Right atrium auricular region (tissue), 2 donors: ENCODE measurements around the gene CAVIN2. TPM values are rescaled to one million over a fixed set of nuclear protein-coding genes. Genes with fewer than 3 reads are reported as not detected.

ENCODE experiments used
- DNase-seq: peaks from one replicate; pipeline ENCODE4 v3.0.0-alpha.2; 2019; ENCODE audit warnings: low spot score
- H3K27ac ChIP-seq, 2 donors: fragments of 200-600 bp; sonication (generic); 1 replicate in 1 of 2; 2 replicates in 1 of 2; pipeline ENCODE4 v1.5.1; 2016 to 2019
- H3K27me3 ChIP-seq, 2 donors: fragments of 200-600 bp; sonication (generic); one replicate each; pipeline versions ENCODE4 v1.5.1 to v1.6.0; 2017 to 2019
- H3K36me3 ChIP-seq: fragments of 200-600 bp; sonication (generic); one replicate; pipeline ENCODE4 v1.5.1; 2016
- H3K4me1 ChIP-seq, 2 donors: fragments of 200-600 bp; sonication (generic); one replicate each; pipeline versions ENCODE4 v1.5.1 to v1.6.0; 2017 to 2019
- H3K4me3 ChIP-seq, 2 donors: fragments of 200-600 bp; sonication (generic); 1 replicate in 1 of 2; 2 replicates in 1 of 2; pipeline ENCODE4 v1.5.1; 2017 to 2019; ENCODE audit warnings: mild to moderate bottlenecking in 1 of 2, moderate library complexity in 1 of 2
- H3K9me3 ChIP-seq, 2 donors: fragments of 200-600 bp; sonication (generic); one replicate each; pipeline ENCODE4 v1.5.1; 2019
- total RNA-seq, 2 donors: library from RNA; depleted of rRNA; stranded (reverse); fragments of >200 nt; gene quantifications; one replicate each; pipeline ENCODE4 v1.1.0, GENCODE V29; 2016
- TF ChIP-seq, protein P1 (sequence below), 2 donors: fragments of 200-600 bp; sonication (generic); IDR thresholded peaks; one replicate each; pipeline ENCODE4 v1.5.1; 2019; ENCODE audit warnings: antibody characterized with exemption in 2 of 2

Gene CAVIN2
- total RNA-seq, 2 donors from 2014 or later = 118 to 263 TPM

DNA sequence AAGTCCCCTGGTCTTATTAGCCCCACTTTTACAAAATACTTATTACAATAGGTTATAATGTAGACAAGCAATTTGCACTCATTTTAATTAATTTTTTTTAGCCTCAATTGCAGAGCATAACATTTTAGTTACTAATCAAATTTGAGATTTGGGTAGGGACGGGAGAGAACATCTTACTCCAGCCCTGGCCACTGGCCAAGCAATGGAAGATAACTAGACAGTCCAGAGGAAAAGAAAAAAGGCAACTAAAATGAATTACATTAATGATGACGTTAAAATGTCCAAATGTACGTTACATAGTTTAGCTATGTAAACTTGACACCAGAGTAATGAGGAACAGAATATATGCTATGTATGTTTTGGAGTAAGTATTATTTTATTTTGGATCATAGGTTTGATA, 11.0 kb upstream of the CAVIN2 start:
- TF ChIP-seq, protein P1, sequence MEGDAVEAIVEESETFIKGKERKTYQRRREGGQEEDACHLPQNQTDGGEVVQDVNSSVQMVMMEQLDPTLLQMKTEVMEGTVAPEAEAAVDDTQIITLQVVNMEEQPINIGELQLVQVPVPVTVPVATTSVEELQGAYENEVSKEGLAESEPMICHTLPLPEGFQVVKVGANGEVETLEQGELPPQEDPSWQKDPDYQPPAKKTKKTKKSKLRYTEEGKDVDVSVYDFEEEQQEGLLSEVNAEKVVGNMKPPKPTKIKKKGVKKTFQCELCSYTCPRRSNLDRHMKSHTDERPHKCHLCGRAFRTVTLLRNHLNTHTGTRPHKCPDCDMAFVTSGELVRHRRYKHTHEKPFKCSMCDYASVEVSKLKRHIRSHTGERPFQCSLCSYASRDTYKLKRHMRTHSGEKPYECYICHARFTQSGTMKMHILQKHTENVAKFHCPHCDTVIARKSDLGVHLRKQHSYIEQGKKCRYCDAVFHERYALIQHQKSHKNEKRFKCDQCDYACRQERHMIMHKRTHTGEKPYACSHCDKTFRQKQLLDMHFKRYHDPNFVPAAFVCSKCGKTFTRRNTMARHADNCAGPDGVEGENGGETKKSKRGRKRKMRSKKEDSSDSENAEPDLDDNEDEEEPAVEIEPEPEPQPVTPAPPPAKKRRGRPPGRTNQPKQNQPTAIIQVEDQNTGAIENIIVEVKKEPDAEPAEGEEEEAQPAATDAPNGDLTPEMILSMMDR (IDR thresholded peaks at IDR 0.05) = no peak
- peaks cover 0 to 32% of the 10 kb centered on the region in 2 donors for H3K4me1 ChIP-seq
- no peaks in the 10 kb centered on the region for H3K27me3 ChIP-seq
- H3K4me3 ChIP-seq = no peak overlapping the region
- H3K9me3 ChIP-seq = peaks cover 0 to 7% of the 10 kb centered on the region in 2 donors
- no peaks in the 10 kb centered on the region for H3K36me3 ChIP-seq
- no peak for DNase-seq
- H3K27ac ChIP-seq = no peak overlapping the region

DNA sequence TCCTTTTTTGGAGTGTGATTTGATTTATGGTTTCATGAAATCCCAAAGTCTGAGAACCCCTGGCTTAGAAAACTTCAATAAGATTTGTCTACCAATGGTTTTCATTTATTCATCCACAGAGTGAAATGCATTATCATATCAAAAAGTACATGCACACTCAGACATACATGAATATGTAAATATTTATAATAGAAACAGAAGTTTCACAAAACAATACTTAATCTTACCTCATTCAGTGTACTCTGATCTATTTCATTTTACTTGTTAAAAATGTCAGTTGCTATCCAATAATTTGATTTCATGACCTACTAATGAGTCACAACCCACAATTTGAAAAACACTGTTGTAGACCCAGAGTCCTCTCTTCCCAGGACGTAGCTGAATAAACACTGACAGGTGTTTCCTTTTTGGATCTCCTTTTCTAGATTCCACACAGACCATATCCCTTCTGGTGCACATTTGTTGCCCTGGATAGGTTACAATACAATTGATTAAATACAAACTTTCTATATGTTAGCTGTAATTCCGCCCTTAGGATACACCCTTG, 10.4 kb upstream of the CAVIN2 start:
- TF ChIP-seq, protein P1 (IDR thresholded peaks at IDR 0.05) = no peak
- no peaks in the 10 kb centered on the region for H3K27me3 ChIP-seq
- H3K4me3 ChIP-seq = no peak overlapping the region
- peaks cover 0 to 7% of the 10 kb centered on the region in 2 donors for H3K9me3 ChIP-seq
- no peaks in the 10 kb centered on the region for H3K36me3 ChIP-seq
- no peak overlapping the region for H3K27ac ChIP-seq
- peaks cover 0 to 26% of the 10 kb centered on the region in 2 donors for H3K4me1 ChIP-seq
- no peak for DNase-seq

DNA sequence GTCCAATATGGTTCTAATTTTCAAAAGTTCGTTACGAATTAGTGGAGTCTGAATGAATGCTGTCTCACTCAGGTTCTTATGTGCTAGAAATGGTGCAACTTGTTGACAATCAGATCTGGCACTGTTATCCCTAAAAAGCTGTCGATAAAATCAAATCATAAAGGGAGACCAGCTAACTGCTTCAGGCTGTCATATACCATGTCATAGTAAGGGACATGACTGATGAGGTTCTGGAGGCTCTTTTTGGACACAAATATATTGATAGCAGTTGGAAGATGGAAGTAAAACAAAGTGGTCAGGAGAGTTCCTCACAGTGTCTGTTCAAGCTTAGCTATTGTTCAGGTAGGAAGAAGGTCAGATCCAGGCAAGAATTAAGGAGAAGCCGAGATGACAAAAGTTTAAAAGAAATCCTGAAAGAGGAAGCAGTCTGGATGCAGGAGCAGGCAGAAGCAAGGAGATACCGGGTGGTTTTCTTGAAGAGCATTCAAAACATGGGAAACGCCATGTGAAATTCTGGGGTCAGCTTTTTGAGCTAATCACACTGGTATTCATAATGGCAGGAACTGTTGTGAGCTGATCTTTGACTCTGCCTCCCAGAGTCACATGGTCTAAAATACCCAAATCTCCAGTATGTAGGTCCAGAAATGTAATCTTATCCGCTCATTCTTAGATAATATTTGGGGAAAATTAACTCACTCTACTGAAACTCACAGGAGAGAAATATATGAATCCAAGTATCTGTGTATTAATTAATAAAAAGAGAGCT, 9.4 kb upstream of the CAVIN2 start:
- no peak for DNase-seq
- no peaks in the 10 kb centered on the region for H3K27me3 ChIP-seq
- peaks cover 0 to 30% of the 10 kb centered on the region in 2 donors for H3K4me1 ChIP-seq
- TF ChIP-seq, protein P1 (IDR thresholded peaks at IDR 0.05) = no peak
- H3K4me3 ChIP-seq = no peak overlapping the region
- peaks cover 0 to 7% of the 10 kb centered on the region in 2 donors for H3K9me3 ChIP-seq
- peak overlapping the region in 1 of 2 donors; percentile 76 for H3K27ac ChIP-seq
- H3K36me3 ChIP-seq = no peaks in the 10 kb centered on the region

DNA sequence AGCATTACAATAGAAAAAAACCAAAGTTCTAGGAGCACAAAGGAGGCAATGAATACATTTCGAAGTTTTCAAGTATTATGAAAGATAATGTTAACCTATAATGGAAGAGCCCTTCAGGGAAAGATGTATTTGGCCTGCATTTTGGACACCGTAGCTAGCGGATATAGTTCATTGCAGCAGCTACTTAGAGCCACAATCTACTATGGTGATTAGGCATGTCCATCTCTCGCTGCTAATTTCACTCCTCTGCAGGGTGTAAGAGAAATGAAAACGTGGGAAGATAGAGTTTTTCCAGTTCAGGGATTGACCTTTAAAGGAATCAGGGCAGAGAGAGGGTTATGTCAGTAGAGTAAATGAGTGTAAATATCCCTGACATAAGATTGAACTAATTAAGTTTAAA, 8.5 kb upstream of the CAVIN2 start:
- H3K4me1 ChIP-seq = peaks cover 0 to 37% of the 10 kb centered on the region in 2 donors

DNA sequence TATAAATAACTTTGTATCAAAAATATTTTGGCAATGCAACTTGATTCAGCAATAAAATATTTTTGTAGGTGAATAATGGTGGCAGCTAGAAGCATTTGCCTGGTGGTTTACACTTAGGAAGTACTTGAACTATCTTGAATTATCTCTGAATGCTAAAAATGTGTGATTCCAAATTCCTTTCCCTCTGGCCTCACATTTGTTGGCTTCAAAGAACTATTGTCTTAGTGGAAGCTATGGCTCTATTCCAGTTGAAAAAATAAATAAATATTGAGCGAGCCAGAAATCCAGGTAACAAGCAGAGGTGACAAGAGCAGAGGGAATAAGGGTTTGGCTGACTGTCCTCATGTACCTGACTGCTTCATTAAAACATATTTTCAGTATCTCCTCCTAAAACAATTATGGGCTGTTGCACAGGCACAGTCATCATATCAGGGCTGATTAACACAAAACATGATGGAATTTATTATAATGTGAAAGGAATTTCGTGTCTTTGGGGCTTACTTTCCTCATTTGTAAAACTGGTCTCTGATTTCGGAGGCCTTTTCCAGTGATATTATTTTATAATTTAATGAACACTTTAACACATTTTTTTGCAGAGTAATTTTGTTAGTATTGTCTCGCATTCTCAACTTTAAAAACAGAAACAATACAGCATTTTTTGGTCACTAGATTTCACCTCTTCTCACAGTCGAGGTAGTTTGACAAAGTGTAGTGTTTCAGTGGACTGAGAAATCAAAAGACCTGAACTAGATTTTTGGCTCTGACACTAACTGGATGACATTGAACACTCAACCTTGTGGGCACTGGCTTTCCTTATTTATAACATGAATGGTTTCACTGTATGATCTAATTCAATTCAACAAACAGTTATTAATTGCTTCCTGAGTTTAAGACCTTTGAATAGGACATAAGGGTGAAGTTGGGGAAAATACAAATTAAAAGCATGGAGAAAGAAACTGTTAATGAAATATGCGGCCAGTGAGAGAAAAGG, 7.8 kb upstream of the CAVIN2 start:
- TF ChIP-seq, protein P1 (IDR thresholded peaks at IDR 0.05) = no peak
- peak overlapping the region; percentile 54 to 76 for H3K27ac ChIP-seq
- peaks cover 0 to 2% of the 10 kb centered on the region in 2 donors for H3K9me3 ChIP-seq

More for the DNA sequence above, 8.5 kb upstream of the CAVIN2 start:
- DNase-seq = no peak
- TF ChIP-seq, protein P1 (IDR thresholded peaks at IDR 0.05) = no peak
- Histone ChIP-seq H3K27me3 (no peaks in the 10 kb centered on the region), H3K9me3 (peaks cover 0 to 7% of the 10 kb centered on the region in 2 donors), H3K36me3 (no peaks in the 10 kb centered on the region), H3K27ac (peak overlapping the region; percentile 54 to 76), H3K4me3 (no peak overlapping the region)

More for the DNA sequence above, 7.8 kb upstream of the CAVIN2 start:
- H3K4me3 ChIP-seq = no peak overlapping the region
- DNase-seq = no peak
- no peaks in the 10 kb centered on the region for H3K36me3 ChIP-seq
- no peaks in the 10 kb centered on the region for H3K27me3 ChIP-seq
- peaks cover 0 to 44% of the 10 kb centered on the region in 2 donors for H3K4me1 ChIP-seq
